GM18517 (cell line): ENCODE measurements around the gene DKK1.
"Not testable (repeated sequence)": the region's sequence is repeated elsewhere in the genome, so short reads cannot be mapped to it uniquely, and the experiment has no call there.

ENCODE experiments used
- ATAC-seq: cut with Tn5 transposase; IDR thresholded peaks from one replicate; pipeline ENCODE4 v1.9.1; 2021; ENCODE audit warnings: mild to moderate bottlenecking, moderate library complexity; ENCODE audit not compliant: unreplicated experiment

Gene DKK1

DNA sequence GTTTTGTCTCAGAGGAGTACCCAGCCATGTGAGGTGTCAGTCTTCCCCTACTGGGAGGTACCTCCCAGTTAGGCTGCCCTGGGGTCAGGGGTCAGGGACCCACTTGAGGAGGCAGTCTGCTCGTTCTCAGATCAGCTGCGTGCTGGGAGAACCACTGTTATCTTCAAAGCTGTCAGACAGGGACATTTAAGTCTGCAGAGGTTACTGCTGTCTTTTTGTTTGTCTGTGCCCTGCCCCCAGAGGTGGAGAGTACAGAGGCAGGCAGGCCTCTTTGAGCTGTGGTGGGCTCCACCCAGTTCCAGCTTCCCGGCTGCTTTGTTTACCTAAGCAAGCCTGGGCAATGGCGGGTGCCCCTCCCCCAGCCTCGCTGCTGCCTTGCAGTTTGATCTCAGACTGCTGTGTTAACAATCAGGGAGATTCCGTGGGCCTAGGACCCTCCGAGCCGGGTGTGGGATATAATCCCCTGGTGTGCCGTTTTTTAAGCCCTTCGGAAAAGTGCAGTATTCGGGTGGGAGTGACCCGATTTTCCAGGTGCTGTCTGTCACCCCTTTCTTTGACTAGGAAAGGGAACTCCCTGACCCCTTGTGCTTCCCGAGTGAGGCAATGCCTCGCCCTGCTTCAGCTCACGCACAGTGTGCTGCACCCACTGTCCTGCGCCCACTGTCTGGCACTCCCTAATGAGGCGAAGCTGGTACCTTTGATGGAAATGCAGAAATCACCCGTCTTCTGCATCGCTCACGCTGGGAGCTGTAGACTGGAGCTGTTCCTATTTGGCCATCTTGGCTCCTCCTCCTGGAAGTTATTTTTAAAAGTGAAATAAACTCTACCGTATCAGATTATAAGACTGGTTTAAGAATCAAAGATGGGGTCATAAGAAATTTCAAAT is 51.7 kb downstream of the DKK1 start:
- not testable (repeated sequence) for ATAC-seq
